Spleen (tissue), 7 donors: Measurements from ENCODE around the gene DEK.

Experiments
- POLR2A ChIP-seq, 3 donors: fragments of 450-650 bp; IDR thresholded peaks; one replicate each; pipeline ENCODE4 v1.5.1; 2017; ENCODE audit warnings: antibody characterized with exemption in 3 of 3, mild to moderate bottlenecking in 1 of 3
- TF ChIP-seq, protein P1 (sequence below), 11 experiments: fragments of 200-600 bp in 7 of 11; fragments of 450-650 bp in 4 of 11; sonication (generic) in 4 of 11; IDR thresholded peaks in 8 of 11; conservative IDR thresholded peaks in 3 of 11; 1 replicate in 7 of 11; 2 replicates in 4 of 11; pipeline versions ENCODE4 v1.4.0 to v1.8.0; 2016 to 2021; ENCODE audit warnings: antibody characterized with exemption in 11 of 11, inconsistent platforms in 4 of 11, mild to moderate bottlenecking in 1 of 11
- donor health status: DM: no; HTN: no; CAD: no; lungs with moderate emphysema.
- donor health status: DM: no; HTN: no; CAD: no.
- donor health status: DM: no; HTN: no; CAD: no.

DNA sequence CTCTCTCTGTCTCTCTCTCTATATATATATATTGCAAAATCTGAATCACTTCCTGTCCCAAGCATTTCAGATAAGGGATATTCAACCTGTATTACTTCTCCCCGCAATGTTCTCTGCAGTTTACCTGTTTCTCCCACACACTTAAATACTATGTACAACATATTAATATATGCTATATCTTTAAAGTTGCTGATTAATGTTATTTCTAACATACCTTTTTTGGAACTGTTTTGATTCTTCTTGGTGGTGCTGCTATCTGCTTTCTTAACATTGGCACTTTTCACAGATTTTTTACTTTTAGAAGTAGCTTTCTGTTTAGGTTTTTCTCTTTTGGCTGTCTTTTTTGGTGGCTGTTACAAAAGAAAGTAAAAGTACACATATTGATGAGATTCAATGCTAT, 27.2 kb downstream of the DEK start:
- TF ChIP-seq, protein P1, sequence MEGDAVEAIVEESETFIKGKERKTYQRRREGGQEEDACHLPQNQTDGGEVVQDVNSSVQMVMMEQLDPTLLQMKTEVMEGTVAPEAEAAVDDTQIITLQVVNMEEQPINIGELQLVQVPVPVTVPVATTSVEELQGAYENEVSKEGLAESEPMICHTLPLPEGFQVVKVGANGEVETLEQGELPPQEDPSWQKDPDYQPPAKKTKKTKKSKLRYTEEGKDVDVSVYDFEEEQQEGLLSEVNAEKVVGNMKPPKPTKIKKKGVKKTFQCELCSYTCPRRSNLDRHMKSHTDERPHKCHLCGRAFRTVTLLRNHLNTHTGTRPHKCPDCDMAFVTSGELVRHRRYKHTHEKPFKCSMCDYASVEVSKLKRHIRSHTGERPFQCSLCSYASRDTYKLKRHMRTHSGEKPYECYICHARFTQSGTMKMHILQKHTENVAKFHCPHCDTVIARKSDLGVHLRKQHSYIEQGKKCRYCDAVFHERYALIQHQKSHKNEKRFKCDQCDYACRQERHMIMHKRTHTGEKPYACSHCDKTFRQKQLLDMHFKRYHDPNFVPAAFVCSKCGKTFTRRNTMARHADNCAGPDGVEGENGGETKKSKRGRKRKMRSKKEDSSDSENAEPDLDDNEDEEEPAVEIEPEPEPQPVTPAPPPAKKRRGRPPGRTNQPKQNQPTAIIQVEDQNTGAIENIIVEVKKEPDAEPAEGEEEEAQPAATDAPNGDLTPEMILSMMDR (IDR thresholded peaks at IDR 0.05 in 8 of 11, conservative IDR thresholded peaks at IDR 0.05 in 3 of 11), result no peak
- TF ChIP-seq POLR2A (IDR thresholded peaks at IDR 0.05), result no peak
